ENCODE measurements around the gene EPSTI1. TPM values are rescaled to one million over a fixed set of nuclear protein-coding genes. Genes with fewer than 3 reads are reported as not detected.

EPSTI1 gene
- total RNA-seq, 4 donors from 2014 or later: 3.8 to 12.8 (median 6.0) TPM

DNA sequence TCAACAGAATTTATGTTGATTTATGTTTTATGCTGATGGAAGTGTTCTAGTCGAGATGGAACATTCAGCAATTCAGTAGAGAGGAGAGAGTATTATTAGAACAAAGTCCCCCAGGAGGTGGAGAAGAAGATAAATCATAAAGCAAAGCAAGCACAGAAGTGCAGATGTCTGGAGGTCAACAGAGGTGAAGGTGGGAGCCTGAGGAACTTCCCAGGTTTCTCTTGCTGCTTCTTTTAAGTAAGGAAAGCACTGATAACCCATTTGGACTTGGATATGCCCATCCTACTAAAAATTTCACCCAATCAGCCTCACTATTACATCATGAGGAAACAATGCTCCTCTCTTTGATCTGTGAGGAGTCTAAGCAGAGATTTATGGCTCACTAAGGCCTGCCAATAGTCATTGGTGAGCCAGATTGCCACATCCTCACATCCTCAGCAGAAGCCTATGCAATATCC, 98.8 kb downstream of the EPSTI1 start:
- Histone ChIP-seq H3K4me3 (replicated peaks in 1 of 3) (no peak overlapping the region), H3K36me3 (no peaks in the 10 kb centered on the region), H3K27ac (no peak overlapping the region), H3K9me3 (no peaks in the 10 kb centered on the region), H3K27me3 (no peaks in the 10 kb centered on the region), H3K4me1 (peaks cover 5 to 6% of the 10 kb centered on the region in 2 donors)
- DNase-seq: no peak
- intact Hi-C loops (cut with DNase I): no loop called here
- 14 to 33% methylated on average over 1 of the region's 1 CpG for WGBS, 2 donors
- TF ChIP-seq CTCF (IDR thresholded peaks at IDR 0.05) (no peak), POLR2A (IDR thresholded peaks at IDR 0.05) (no peak)

GRCh38 chr13:42892760-42893159, 99.3 kb downstream of the EPSTI1 start:
- no peaks in the 10 kb centered on the region for H3K27me3 ChIP-seq
- WGBS, 2 donors: 87 to 90% methylated on average over 3 of the region's 3 CpGs
- intact Hi-C loops (cut with DNase I): no loop called here
- peaks cover 5 to 6% of the 10 kb centered on the region in 2 donors for H3K4me1 ChIP-seq
- H3K9me3 ChIP-seq: no peaks in the 10 kb centered on the region
- H3K27ac ChIP-seq: no peak overlapping the region
- TF ChIP-seq CTCF (IDR thresholded peaks at IDR 0.05) (no peak), POLR2A (IDR thresholded peaks at IDR 0.05) (no peak)
- no peaks in the 10 kb centered on the region for H3K36me3 ChIP-seq
- no peak for DNase-seq
- H3K4me3 ChIP-seq (replicated peaks in 1 of 3): no peak overlapping the region

DNA sequence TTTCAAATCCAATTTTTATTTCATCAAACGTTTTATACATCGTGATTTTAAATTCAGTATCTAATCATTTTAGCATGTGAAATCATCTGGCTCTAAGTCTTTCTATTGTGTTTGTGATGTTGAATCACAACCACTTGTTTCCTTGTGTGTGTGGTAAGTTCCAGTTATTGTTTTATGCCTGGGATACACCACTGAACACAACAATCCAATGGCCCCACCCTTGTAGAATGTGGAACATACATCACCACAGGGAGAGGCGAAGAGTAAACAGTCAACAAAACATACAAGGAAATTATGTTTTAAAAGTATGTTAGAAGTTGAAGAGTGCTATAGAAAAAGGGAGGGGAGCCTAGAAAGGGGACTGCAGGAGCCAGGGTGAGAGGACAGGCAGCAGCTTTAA, 100.5 kb downstream of the EPSTI1 start:
- TF ChIP-seq POLR2A (IDR thresholded peaks at IDR 0.05) (no peak), CTCF (IDR thresholded peaks at IDR 0.05) (no peak)
- Histone ChIP-seq H3K9me3 (no peaks in the 10 kb centered on the region), H3K4me1 (peaks cover 5 to 6% of the 10 kb centered on the region in 2 donors), H3K27me3 (no peaks in the 10 kb centered on the region), H3K4me3 (replicated peaks in 1 of 3) (no peak overlapping the region), H3K36me3 (no peaks in the 10 kb centered on the region), H3K27ac (no peak overlapping the region)
- intact Hi-C loops (cut with DNase I): no loop called here
- 91 to 95% methylated on average over 3 of the region's 3 CpGs for WGBS, 2 donors
- no peak for DNase-seq

GRCh38 chr13:42885325-42885724, 106.7 kb downstream of the EPSTI1 start:
- H3K4me3 ChIP-seq (replicated peaks in 1 of 3): no peak overlapping the region
- no peaks in the 10 kb centered on the region for H3K27me3 ChIP-seq
- peaks cover 2 to 3% of the 10 kb centered on the region in 2 donors for H3K4me1 ChIP-seq
- 76 to 79% methylated on average over 8 of the region's 8 CpGs for WGBS, 2 donors
- H3K27ac ChIP-seq: no peak overlapping the region
- intact Hi-C loops (cut with DNase I): no loop called here
- DNase-seq: no peak
- H3K9me3 ChIP-seq: no peaks in the 10 kb centered on the region
- no peaks in the 10 kb centered on the region for H3K36me3 ChIP-seq
- TF ChIP-seq CTCF (IDR thresholded peaks at IDR 0.05) (no peak), POLR2A (IDR thresholded peaks at IDR 0.05) (no peak)

DNA sequence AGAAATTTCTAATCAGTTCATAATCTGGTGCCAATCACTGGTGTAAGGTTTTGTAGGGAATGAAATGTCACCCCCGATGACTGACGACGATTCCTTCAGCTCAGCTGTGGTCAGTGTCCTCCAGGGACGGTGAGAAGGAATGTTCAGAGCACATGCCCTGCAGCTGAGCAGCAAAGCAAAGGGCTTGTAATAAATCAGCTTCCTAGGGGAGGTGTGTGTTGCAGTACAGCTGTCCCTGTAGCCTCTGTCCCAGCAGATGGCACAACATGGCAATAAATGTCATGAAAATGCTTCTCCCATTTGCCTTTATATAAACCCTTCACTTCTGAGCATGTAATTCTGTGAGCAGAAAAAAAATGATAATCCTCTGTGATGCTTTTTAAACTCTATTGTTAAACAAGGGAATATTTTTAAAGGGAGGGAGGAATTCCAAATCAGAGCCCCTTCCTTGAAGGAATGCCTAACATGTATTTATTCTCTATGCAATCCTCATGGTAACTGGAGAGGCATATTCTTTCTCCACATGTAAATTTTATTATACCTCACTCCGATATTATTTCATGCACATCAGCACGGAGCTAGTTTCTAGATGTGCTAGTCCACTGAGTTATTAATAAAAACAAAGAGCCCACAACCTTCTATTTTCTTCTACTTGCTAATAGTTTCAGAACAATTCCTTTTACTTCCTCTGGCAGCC, 108.1 kb downstream of the EPSTI1 start:
- H3K27ac ChIP-seq: no peak overlapping the region
- no peak overlapping the region for H3K4me3 ChIP-seq (replicated peaks in 1 of 3)
- DNase-seq: peak in 1 of 2 donors; percentile 16
- no peaks in the 10 kb centered on the region for H3K27me3 ChIP-seq
- TF ChIP-seq POLR2A (IDR thresholded peaks at IDR 0.05): no peak
- peak in 3 of 6 experiments; percentile 20 to 30 (median 20) for TF ChIP-seq CTCF (IDR thresholded peaks at IDR 0.05)
- intact Hi-C loops (cut with DNase I): no loop called here
- H3K4me1 ChIP-seq: peaks cover 2 to 6% of the 10 kb centered on the region in 2 donors
- no peaks in the 10 kb centered on the region for H3K9me3 ChIP-seq
- WGBS, 2 donors: 32 to 36% methylated on average over 6 of the region's 6 CpGs
- no peaks in the 10 kb centered on the region for H3K36me3 ChIP-seq
